Activated CD4-positive, CD25-positive, alpha-beta regulatory T cell treated with anti-CD3 and anti-CD28 coated beads, Interleukin-2, amount 50 U/mL, for 24 hours (primary cell): ENCODE results near the gene SUSD4.

ENCODE experiments used
- ATAC-seq, 2 donors: fragments of 150-1000 bp; cut with Tn5 transposase; one replicate each; pipeline ENCODE4 v1.10.0; 2021; ENCODE audit warnings: mild to moderate bottlenecking in 1 of 2, moderate library complexity in 1 of 2

The SUSD4 gene

GRCh38 chr1:223355699-223356098 lies 8.3 kb downstream of the SUSD4 start:
- no peak for ATAC-seq

GRCh38 chr1:223353939-223354338 lies 10.0 kb downstream of the SUSD4 start:
- no peak for ATAC-seq

GRCh38 chr1:223352944-223353343 lies 11.0 kb downstream of the SUSD4 start:
- no peak for ATAC-seq

- ATAC-seq: no peak
Measured at GRCh38 chr1:223350361-223350908, 13.5 kb downstream of the SUSD4 start.

- ATAC-seq: no peak
Measured at GRCh38 chr1:223349241-223349640, 14.7 kb downstream of the SUSD4 start.

- ATAC-seq: no peak
Measured at GRCh38 chr1:223348439-223348838, 15.5 kb downstream of the SUSD4 start.

GRCh38 chr1:223347583-223347982 lies 16.4 kb downstream of the SUSD4 start:
- no peak for ATAC-seq

- ATAC-seq: no peak
Measured at GRCh38 chr1:223346311-223346710, 17.7 kb downstream of the SUSD4 start.

- ATAC-seq: no peak
Measured at GRCh38 chr1:223345720-223346119, 18.3 kb downstream of the SUSD4 start.

GRCh38 chr1:223344491-223344890 lies 19.5 kb downstream of the SUSD4 start:
- no peak for ATAC-seq

GRCh38 chr1:223343692-223344091 lies 20.3 kb downstream of the SUSD4 start:
- ATAC-seq: no peak

GRCh38 chr1:223341121-223341520 lies 22.9 kb downstream of the SUSD4 start:
- ATAC-seq: no peak

- no peak for ATAC-seq
Measured at GRCh38 chr1:223340637-223341036, 23.3 kb downstream of the SUSD4 start.

GRCh38 chr1:223339861-223340260 lies 24.1 kb downstream of the SUSD4 start:
- no peak for ATAC-seq

- ATAC-seq: no peak
Measured at GRCh38 chr1:223338811-223339746, 24.9 kb downstream of the SUSD4 start.

- ATAC-seq: no peak
Measured at GRCh38 chr1:223337174-223337869, 26.7 kb downstream of the SUSD4 start.

GRCh38 chr1:223334156-223334555 lies 29.8 kb downstream of the SUSD4 start:
- no peak for ATAC-seq

- ATAC-seq: no peak
Measured at GRCh38 chr1:223332997-223333396, 31.0 kb downstream of the SUSD4 start.

GRCh38 chr1:223331929-223332328 lies 32.0 kb downstream of the SUSD4 start:
- no peak for ATAC-seq

- no peak for ATAC-seq
Measured at GRCh38 chr1:223331301-223331700, 32.7 kb downstream of the SUSD4 start.

GRCh38 chr1:223330466-223330865 lies 33.5 kb downstream of the SUSD4 start:
- no peak for ATAC-seq

GRCh38 chr1:223329664-223330415 lies 34.1 kb downstream of the SUSD4 start:
- ATAC-seq: no peak

GRCh38 chr1:223329252-223329651 lies 34.7 kb downstream of the SUSD4 start:
- ATAC-seq: no peak
